HT1080 (cell line): ENCODE results near the gene ATP10A. TPM values are rescaled to one million over a fixed set of nuclear protein-coding genes. Genes with fewer than 3 reads are reported as not detected.
"Not testable (repeated sequence)": the region's sequence is repeated elsewhere in the genome, so short reads cannot be mapped to it uniquely, and the experiment has no call there.

Experiments
- DNase-seq: peaks from one replicate; pipeline ENCODE4 v3.0.0-alpha.2; 2015; ENCODE audit warnings: low read depth
- total RNA-seq: library from RNA; depleted of rRNA; stranded (reverse); fragments of >200 nt; shearing (Covaris generic); gene quantifications from 2 replicates; pipeline ENCODE4 v1.2.3, GENCODE V29; 2014

The ATP10A gene
- total RNA-seq, 1 experiment from 2014 or later, result 6.2 TPM

GRCh38 chr15:25883463-25884259 is 20.5 kb upstream of the ATP10A start:
- peak; percentile 88 for DNase-seq

DNA sequence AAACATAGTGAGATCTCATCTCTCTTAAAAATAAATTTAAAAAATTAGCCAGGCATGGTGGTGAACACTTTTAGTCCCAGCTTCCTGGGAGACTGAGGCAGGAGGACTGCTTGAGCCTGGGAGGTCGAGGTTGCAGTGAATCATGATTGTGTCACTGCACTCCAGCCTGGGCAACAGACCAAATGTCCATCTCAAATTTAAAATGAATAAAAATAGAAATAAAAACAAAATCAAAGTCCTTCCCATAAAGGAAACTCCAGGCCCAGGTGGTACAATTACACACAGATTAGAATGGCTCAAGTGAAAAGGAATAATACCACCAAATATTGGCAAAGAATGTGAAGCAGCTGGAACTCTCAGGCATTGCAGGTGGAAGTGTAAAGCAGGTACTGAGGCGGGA is 19.3 kb upstream of the ATP10A start:
- peak; percentile 46 for DNase-seq

DNA sequence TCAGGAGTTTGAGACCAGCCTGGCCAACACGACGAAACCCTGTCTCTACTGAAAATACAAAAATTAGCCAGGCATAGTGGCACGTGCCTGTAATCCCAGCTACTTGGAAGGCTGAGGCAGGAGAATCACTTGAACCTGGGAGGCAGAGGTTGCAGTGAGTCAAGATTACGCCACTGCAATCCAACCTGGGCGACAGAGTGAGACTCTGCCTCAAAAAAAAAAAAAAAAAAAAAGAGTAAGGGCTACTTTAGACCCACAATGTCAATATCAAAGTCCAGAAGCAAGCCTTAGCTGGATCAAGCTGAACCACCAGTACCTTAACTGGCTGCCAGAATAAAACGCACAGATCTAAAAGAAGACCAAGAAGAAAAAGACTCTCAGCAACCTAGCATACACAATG is 17.8 kb upstream of the ATP10A start:
- DNase-seq, result not testable (repeated sequence)

- DNase-seq, result no peak
Measured at GRCh38 chr15:25880411-25880810, 17.3 kb upstream of the ATP10A start.

- DNase-seq, result no peak
Measured at GRCh38 chr15:25879438-25879837, 16.3 kb upstream of the ATP10A start.

- no peak for DNase-seq
Measured at GRCh38 chr15:25877681-25878080, 14.6 kb upstream of the ATP10A start.

DNA sequence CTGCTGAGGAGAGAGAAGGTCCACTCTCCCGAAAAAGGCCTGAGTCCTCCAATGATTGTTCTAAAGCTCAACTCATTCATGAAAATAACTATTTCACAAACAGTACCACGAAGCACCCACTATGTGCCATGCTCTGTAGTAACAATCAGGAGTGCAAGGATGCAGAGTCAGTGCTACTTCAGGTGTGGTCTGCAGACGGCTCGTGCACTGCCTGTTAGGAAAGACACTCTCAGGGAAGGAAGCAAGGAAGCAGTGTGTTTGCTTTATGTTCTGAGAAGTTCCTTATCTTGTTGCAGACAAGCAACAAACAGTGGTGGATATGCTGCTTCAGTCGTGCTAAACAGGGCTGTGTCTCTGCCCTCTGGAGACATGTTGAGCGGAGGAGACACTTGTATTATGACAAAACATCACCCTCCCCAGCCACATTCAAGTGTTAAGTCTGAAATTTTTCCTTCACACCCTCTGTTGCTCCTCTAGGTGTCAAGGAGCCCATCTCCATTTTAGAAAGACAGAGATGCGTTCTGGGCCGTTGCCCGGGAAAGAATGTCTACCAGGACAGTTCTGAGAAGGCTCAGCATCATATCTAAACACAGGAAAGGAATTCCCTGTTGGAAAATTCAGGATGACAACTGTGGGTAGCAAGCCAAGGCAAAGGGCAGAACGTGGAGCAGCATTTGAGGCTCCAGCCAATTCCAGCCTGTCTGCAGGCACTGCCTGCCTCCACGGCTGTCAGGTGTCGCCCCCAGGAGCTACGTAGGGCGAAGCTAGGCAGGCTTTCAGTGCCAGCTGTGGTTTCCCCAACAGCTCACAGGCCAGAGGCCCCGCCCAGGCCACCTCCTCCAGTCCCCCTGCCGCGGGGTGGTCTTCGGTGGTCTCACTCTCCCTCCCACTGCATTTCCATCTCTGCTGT is 13.4 kb upstream of the ATP10A start:
- DNase-seq, result no peak

DNA sequence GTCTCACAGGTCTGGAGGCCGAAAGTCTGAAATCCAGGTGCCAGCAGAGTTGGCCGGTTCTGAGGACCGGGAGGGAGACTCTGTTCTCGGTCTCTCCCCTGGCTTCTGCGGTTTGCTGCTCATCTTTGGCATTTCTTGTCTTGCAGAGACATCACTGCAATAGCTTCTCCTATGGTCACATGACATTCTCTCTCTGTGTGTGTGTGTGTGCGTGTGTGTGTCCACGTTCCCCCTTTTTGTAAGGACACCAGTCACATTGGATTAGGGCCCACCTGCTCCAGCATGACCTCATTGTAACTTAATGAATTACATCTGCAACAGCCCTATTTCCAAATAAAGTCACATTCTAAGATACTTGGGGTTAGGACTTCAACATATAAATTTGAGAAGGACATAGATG is 12.4 kb upstream of the ATP10A start:
- no peak for DNase-seq

- DNase-seq, result no peak
Measured at GRCh38 chr15:25874379-25874778, 11.3 kb upstream of the ATP10A start.

DNA sequence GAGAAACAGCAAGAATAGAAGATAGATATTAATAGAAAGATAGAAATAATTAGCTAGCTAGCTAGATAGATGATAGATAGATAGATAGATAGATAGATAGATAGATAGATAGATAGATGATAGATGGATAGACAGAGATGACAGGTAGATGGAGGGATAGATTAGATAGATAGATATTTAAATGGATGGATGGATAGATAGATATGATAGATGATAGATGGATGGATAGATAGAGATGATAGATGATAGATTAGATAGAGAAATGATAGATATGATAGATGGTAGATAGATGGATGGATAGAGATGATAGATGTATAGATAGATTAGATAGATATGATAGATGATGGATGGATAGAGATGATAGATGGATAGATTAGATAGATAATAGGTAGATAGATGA is 8.3 kb upstream of the ATP10A start:
- DNase-seq, result no peak

DNA sequence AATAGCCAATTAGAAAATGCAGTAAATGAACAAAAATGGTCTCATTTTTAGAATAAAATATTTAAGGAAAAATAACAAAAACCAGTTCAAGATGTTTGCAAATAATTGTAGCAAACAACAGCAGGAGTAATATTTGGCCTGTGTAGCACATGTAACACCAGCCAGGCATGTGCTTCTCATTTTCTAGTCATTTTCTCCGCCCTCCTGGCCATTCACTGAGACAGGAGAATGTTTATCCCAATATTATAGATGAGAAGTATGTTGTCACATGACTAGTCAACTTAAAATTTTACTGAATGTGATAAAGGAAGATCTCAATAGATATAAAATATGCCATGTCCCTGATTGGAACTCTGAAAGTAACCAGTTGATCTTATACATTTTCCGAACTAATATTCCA is 7.8 kb upstream of the ATP10A start:
- no peak for DNase-seq

DNA sequence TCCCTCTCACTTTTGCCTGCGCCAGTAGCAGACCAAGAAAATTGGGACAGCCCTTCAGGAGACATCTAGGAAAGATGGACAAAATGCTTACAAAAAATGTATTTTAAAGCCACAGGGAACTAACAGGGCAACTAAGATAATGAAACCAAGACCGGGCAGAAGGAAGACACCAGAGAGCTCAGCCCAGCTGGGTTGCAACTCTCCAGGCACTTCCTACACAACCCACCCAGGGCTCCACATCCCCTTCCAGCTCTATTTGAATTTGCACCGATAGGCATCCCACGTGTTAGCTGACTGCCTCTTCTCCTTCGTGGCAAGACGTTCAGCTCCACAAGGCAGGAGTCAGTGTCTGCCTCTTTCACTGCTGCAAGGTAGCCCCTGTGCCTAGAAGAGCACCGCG is 6.6 kb upstream of the ATP10A start:
- no peak for DNase-seq

DNA sequence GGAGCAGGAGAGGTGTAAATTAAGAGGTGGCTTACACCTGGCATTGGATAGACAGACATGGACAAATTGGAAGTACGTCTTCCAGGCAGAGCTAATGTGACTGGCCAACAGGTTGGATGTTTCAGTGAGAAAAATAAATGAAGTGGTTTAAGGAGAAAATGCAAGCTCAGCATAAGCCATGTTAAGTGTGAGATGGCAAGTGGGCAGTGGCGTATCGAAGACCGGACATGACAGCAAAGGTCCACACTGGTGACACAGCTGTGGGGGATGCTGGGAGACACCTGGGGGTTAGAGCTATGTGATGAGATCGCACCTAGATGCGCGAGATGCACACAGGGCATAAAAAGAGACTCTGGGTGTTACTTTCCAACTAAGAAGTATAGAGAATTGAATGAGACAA is 3.7 kb upstream of the ATP10A start:
- no peak for DNase-seq

DNA sequence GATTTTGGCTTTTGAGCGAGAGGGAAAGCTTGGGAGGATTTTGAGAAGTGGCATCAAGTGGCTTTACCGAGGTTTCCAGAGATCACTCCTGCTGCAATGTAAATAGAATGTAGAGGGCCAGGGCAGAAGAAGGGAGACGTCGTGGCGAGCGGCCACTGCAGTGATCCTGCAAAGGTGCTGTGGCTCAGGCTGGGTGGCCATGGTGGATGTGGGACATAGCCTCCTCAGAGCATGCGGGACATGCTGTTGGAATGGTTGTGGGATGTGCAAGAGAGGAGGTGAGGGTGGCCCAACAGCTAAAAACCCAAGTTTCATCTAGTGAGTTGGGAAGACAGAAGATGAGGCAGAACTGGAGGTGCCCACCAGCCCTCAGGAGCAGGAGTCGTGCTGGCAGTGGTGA is 3.1 kb upstream of the ATP10A start:
- no peak for DNase-seq

GRCh38 chr15:25864966-25865365 is 1.8 kb upstream of the ATP10A start:
- DNase-seq, result peak; percentile 54

DNA sequence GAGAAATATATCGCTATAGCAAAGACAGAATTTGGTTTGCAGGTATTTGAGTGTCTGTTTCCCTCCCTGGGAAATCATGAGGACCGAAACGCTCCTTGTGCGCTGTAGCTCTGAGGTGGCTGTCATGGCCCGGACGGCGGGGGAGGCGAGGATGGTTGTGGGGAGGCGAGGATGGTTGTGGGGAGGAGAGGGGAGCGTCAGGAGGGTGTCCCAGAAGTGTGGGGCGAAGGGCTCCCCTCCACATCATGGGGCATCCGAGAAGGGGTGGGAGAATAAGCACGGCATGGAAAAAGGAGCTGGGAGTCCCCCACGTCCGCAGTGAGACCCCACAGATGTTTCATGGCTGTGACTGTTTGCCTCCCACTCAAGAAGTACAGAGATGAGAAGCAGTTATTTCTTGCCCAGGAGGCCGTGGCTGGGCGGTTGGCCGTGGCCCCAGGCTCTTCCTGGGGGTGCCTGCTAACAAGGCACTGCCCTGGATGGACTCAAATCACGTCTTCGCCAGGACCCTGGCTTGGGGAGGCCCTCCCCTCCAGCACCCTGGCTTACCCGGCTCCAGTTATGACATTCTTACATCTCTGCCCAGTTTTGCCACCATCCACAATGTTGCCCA is 947 bp upstream of the ATP10A start:
- no peak for DNase-seq

DNA sequence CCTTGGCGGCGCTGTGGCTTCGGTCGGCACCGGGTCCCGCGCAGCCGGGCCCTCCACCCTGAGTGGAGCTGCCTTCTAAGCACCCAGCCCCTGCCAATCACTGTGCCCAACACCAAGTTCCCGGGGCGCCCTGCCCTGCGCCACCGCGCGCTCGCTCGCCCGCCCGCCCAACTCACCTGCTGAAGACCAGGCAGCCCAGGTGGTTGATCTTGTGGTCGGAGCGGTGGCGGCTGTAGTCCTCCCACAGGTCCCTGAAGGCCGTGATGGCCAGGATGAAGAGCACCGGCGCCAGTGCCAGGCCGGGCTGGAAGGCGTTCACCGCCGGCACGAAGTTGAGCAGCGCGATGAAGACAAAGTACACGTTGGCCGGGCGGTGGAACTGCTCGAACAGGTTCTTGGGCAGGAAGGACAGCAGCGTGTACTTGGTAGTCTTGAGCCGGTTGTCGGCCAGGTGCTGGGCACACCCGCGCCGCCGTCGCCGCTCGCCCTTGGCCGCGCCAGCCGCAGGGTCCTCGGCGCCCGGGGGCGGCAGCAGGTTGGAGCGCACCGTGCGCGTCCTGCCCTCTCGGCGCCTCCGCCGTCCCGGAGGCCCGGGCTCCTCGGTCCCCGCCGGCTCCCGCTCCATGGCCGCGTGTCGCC is 536 bp downstream of the ATP10A start:
- no peak for DNase-seq

- DNase-seq, result no peak
Measured at GRCh38 chr15:25862071-25862471, 1.1 kb downstream of the ATP10A start.

GRCh38 chr15:25860885-25861866 is 2.0 kb downstream of the ATP10A start:
- DNase-seq, result no peak
